CD4-positive, alpha-beta T cell treated with Interleukin-17A for 4 hours (primary cell): ENCODE measurements around the gene TNFRSF25.
A peak's percentile ranks its signal among the peaks of the same experiment; 100 is the strongest.
"Not testable (repeated sequence)": the region's sequence is repeated elsewhere in the genome, so short reads cannot be mapped to it uniquely, and the experiment has no call there.

Source experiments
- DNase-seq: peaks from one replicate; pipeline ENCODE4 v3.0.0-alpha.2; 2020; ENCODE audit warnings: mixed read lengths

Gene TNFRSF25

DNA sequence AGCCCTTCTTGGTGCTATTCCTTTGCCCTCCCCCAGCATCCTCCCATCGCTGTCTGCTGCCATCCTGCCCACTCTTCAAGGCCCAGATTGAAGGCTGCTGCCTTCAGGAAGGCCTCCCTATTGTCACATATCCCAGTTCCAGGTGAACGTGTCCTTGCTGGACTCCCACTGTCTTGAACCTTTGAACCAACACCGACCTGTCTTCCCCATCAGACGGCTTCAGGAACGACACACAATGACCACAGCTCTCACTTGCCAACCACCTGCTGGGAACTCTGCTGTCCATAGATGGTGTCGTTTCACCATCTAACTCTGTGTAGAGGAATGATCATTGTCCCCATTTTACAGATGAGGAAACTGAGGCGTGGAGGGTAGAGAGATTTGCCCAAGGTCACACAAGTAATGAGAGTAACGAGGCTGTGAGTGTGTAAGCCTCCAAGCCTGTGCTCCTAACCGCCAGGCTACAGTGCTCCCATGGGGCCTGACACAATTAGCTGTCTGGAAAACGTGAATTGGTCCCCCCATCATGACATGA, 35.4 kb upstream of the TNFRSF25 start:
- DNase-seq: no peak

DNA sequence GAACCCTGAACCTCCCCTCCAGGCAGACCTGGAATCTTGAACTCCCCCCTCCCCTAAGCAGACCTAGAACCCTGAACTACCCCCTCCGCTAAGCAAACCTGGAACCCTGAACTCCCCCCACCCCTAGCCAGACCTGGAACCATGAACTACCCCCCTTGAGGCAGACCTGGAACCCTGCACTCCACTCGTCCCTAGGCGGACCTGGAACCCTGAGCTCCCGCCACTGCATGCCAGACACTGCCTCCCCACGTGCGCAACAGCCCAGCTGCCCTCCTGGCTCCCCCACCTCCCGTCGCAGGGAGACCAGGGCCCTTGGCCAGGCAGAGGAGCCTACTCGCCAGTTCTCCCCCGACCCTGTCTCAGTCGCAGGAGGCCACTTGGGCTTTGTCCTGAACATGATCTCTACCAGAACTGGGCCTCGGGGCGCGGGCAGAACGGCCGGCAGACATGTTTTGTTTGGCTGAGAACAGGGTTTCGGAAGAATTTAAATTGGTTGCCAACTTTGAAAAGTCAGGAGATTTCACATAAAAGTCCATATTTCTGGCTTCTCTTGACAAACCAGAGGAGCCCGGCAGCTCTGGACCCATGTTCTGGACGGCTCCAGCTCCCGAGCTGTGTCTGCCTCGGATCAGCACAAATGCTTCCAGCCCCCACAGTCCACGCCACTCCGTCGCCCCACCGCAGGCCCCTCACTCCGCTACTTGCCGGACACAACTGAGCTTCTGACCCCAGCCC, 34.7 kb upstream of the TNFRSF25 start:
- no peak for DNase-seq

DNA sequence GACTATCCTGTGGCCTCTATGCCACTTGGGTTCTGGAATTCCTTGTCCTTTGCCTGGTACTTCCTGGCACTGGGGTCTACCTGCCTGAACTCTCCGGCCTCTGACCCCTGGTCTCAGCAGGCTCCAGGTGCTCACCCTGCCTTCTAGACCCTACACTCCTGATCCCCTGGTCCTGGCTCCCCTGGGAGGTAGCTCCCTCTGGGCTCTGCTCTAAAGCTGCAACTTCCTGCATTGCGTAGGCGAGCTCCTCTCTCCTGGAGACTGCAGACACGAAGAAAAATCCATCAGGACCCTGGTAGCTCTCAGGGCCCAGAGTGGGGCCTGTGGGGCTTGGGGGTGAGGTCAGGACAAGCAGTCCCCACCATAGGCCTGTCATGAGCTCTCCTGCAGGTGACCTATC, 33.3 kb upstream of the TNFRSF25 start:
- no peak for DNase-seq

DNA sequence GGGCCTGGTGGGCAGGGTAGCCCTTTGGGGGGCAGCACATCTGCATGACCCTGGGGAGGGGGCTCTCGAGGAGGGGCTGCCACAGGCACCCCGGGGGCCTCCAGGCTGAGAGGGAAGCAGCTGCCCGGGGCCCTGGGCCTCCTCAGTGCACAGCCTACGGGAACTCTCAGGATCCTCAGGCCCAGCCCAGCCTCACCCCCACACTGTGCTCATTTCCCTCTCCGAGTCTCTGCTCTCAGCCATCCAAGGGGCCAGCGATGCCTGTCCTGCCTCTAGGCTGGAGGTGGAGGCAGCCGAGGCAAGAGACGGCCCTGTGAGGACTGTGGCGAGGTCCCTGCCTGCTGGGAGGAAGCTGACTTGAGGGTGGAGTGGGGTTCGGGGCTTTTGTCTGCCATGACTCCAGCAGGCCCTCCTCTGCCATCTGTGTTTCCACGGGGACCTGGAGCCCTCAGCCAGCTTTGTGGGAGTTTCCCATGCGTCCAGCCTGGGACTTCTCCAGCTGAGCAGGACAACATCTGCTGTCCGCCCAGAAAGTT, 32.7 kb upstream of the TNFRSF25 start:
- no peak for DNase-seq

- DNase-seq: no peak
Observed at GRCh38 chr1:6497867-6498575, 32.0 kb upstream of the TNFRSF25 start.

DNA sequence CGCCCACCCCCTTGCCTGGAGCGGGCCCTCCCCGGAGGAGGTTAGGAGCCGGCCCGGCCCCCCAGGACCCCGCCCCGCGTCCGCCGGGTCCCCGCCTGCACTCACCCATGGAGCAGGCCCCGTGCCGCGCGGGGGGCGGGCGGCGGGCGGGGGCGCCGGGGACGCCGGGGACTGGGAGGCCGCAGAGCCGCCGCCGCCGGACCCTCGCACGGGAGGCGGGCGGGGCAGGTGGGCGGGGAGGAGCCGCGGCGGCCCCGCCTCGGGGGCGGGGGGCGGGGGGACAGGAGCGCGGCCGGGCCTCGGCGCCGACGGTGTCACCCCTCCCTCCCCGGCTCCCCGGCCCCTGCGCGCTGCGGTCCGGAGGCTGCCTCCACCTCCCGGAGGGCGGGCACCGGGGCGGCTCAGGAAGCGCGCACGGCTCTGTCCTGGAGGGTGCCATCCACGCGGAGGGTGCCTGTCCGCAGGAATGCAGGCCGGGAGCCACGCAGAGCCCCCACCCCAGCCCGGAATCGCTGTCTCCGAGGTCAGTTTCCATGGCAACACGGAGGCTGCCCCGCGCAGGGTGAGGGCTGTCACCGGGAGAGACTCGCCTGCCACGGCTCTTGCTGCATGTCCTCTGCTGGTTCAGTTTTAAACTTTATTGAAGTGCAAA, 31.4 kb upstream of the TNFRSF25 start:
- peak; percentile 77 for DNase-seq

DNA sequence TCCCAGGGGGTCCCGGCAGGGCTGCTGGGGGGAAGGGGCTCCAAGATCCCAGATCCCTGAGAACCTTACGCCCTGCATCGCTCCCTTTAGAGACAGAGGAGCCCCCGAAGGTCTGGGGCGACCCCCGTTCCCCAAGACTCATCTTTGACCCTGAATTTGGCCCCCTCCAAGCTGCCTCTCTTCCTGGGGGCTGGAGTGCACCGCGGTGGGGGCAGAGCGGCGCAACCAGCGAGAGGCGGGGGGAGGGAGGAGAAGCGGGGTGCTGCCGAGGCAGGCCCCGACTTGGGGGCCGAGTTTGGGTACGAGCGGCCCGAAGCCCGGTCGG, 30.9 kb upstream of the TNFRSF25 start:
- no peak for DNase-seq

DNA sequence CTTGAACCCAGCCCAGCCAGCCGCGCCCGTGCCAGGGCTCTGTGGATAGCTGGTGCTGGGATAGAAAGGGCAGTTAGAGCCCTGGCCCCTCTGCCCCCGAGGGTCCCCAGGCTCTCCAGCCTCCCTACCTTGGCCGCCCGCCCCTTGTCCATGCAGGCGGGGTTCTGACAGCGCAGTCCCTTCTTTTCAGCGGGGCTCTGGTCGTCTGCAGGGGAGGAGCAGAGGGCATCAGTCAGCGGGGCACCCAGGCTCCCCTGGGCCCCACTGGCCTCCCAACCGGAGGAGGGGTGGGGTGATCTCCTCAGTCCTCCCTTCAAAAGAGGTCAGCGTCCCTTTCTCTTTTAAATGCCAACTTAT, 30.4 kb upstream of the TNFRSF25 start:
- no peak for DNase-seq

- DNase-seq: no peak
Observed at GRCh38 chr1:6495540-6496364, 29.8 kb upstream of the TNFRSF25 start.

DNA sequence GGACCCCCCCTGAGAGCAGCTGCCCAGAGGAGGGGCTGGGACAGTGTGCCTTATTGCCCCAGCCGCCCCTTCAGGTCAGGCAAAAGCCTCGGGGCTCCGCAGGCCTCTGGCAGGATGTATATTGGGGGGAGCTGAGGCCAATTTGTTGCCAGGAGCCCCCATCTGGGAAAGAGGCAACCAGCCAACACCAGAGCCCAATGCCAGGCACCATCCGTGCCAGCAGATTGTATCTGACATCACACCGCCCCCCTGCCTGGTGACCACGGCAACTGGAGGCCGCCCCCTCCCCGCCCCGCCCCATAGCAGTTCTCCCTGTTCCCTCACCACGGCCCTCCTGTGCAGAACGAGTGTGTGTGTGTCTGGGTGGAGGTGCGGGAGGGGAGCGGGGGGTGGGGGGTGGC, 29.1 kb upstream of the TNFRSF25 start:
- DNase-seq: peak; percentile 48

GRCh38 chr1:6494627-6495026, 28.7 kb upstream of the TNFRSF25 start:
- no peak for DNase-seq

DNA sequence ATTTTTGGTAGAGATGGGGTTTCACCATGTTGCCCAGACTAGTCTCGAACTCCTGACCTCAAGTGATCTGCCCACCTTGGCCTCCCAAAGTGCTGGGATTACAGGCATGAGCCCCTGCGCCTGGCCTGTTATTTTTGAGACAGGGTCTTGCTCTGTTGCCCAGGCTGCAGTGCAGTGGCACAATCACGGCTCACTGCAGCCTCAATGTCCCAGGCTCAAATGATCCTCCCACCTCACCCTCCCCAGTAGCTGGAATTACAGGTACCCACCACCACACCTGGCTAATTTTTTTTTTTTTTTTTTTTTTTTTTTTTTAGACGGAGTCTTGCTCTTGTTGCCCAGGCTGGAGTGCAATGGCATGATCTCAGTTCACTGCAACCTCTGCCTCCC, 27.9 kb upstream of the TNFRSF25 start:
- not testable (repeated sequence) for DNase-seq

DNA sequence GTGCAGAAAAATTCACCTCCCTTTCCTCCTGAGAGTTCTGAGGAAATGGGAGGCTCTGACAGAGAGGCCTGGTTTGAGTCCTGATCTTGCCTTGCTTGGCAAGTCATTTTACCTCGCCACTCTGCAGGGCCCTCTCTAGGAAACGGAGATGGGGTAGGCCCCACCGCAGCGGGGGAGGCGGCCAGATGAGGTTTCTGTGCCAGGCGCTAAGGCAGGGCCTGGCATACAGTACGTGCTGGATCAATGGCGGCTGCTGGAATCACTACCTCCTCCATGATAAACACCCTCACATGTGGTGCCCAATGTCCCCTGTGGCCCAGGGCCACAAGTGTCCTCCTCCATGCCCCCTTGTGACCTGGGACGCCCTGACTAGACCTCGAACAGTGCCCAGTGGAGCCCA, 26.0 kb upstream of the TNFRSF25 start:
- DNase-seq: no peak

DNA sequence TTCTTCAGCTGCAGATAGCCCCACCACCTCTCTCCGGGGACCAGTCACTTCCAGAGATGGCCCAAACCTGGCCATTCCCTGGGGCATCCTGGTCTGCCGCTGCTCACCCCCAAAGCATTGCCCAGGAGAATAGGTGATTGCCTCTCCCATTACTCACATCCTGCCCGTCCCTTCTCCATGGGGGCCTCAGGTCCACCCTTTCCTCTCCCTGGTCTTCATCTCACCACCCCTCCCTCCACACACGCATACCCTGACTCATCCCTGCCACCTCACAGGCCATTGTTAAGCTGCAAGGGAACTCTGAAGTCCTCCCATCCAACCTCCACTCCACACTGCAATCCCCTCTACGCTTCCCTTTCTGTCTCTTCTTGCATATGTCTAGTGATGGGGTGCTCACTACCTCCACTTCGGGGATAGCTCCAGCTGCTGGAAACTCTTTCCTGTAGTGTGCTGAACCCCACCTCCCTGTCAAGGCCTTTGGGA, 25.5 kb upstream of the TNFRSF25 start, which contains the start of gene PLEKHG5:
Gene PLEKHG5, minus strand, starts transcription at position 188 of the 483 bp plus-strand sequence. CDS start 14,096 bp downstream, outside the sequence.
- DNase-seq: peak; percentile 33

GRCh38 chr1:6491081-6491449, 25.1 kb upstream of the TNFRSF25 start:
- DNase-seq: no peak

GRCh38 chr1:6490181-6491080, 24.5 kb upstream of the TNFRSF25 start:
- peak; percentile 68 for DNase-seq

DNA sequence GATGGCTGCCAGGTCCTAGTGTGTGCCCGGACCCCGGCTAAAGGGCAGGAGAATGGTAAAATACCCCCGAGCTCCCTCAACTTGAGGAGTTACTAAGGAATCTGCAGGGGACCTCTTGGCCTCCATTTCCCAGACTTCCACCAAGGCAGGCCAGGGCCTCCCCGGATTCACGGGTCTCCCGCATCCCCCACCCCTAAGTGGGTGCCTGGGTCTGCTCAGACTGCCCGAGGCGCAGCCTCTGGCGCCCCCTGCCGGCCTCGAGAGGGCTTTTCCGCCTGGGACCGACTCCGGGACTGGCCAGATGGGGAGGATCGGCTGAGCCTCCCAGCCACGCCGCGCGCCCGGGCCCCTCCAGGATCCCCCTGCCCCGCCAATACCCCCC, 23.8 kb upstream of the TNFRSF25 start:
- peak; percentile 86 for DNase-seq

DNA sequence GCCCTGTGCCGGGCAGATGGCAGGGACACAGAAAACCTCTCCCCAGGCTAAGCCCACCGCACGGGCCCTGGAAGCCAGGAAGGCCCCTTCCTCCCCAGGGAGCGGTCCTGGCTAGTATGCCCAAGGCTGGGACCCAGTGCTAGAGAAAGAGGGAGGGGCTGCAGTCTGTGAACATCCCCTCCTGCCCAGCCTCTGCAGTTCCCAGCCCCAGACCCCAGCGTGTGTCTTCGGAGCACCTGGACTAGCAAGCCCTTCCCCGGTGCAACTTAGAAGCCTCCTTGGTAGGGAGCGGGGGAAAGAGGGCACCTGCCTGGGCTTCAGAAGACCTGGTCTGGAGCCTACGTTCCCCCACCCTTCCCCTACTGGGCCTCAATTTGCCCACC, 23.4 kb upstream of the TNFRSF25 start:
- DNase-seq: no peak

DNA sequence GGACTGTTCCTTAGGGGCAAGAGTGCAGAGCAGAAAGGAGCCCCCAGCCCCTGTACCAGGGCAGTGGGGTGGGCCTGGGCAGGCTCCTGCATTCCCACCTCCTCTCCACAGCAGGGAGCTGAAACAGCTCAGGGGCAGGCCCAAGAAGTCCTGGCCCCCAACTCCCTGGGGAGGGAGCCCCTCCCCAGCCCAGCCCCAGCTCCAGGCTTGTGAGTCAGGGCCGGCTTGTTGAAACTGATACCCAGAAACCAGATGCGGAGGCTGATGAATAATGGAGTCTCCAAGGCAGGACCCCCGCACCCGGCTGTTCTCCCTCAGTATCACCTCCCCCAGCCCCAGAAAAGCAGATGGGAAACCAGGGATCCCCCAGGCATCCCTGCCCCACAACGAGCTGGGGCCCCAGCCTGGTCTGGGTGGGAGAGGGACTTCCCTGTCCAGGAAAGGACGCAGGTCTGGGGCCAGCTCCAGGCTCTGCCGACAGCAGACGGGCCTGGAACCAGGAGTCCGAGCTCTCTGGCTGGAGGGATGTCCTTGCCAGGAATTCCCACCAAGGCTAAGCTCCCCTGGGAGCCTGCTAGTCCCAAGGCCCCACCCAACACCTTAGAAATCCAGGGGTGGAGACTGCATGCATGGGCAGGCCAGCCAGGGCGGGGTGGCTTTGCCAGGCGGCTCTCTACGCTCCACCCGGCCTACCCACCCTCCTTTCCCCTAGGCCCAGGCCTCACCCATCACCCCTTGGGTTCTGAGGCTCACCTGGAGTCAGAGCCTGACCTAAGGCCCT, 22.8 kb upstream of the TNFRSF25 start:
- DNase-seq: no peak

DNA sequence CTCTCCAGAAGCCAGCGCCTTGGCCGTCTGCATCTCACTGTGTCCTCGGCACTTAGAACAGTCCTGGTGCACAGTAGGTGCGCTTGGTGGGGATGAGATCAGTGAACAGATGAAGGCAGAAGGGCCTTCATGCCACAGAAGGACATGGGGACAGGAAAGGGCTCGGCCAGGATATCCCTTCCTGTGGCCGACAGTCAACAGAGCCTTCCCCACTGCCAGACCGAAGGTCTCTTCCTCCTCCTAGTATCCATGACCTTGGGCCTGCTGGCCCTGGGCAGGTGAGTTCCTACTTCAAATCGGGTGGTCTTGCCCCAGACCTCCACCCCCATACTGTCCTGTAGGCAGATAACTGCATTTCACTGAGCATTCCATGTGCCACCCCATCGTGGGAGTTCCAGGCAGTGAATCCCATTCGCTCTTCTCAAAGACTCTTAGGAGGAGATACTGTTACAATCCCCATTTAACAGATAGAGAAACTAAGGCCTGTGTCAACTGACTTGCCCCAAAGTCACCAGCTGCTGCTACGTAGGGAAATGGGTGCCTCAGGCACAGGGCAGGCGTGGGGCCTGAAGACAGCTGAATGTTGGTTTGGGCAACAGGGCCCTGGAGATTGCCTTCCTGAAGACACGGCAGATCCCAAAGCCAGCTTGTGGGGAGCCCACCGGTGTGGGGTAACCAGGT, 22.0 kb upstream of the TNFRSF25 start:
- no peak for DNase-seq
